Ammon's horn (tissue), 1 donor: ENCODE measurements around the gene TMEM45B.
"Not testable (repeated sequence)": the region's sequence is repeated elsewhere in the genome, so short reads cannot be mapped to it uniquely, and the experiment has no call there.

Source experiments
- DNase-seq: peaks from one replicate; pipeline ENCODE4 v3.0.0-alpha.2; 2016; ENCODE audit warnings: low spot score

The TMEM45B gene

GRCh38 chr11:129813231-129813791 lies 2.3 kb upstream of the TMEM45B start:
- DNase-seq: no peak

GRCh38 chr11:129814244-129815014 lies 1.2 kb upstream of the TMEM45B start:
- DNase-seq: no peak

- no peak for DNase-seq
These were observed 1.9 kb downstream of the TMEM45B start for GRCh38 chr11:129817534-129818051.

GRCh38 chr11:129818236-129818635 lies 2.6 kb downstream of the TMEM45B start:
- not testable (repeated sequence) for DNase-seq

GRCh38 chr11:129819237-129819636 lies 3.6 kb downstream of the TMEM45B start:
- no peak for DNase-seq

GRCh38 chr11:129820228-129820627 lies 4.6 kb downstream of the TMEM45B start:
- not testable (repeated sequence) for DNase-seq

- not testable (repeated sequence) for DNase-seq
These were observed 7.6 kb downstream of the TMEM45B start for GRCh38 chr11:129823281-129823680.

GRCh38 chr11:129823799-129824198 lies 8.2 kb downstream of the TMEM45B start:
- not testable (repeated sequence) for DNase-seq

- no peak for DNase-seq
These were observed 9.7 kb downstream of the TMEM45B start for GRCh38 chr11:129825380-129825779.

GRCh38 chr11:129828301-129828836 lies 12.7 kb downstream of the TMEM45B start:
- no peak for DNase-seq

GRCh38 chr11:129829497-129829896 lies 13.8 kb downstream of the TMEM45B start:
- DNase-seq: not testable (repeated sequence)

GRCh38 chr11:129831227-129831626 lies 15.6 kb downstream of the TMEM45B start:
- not testable (repeated sequence) for DNase-seq

- DNase-seq: not testable (repeated sequence)
These were observed 17.6 kb downstream of the TMEM45B start for GRCh38 chr11:129833260-129833659.

GRCh38 chr11:129836423-129836891 lies 20.8 kb downstream of the TMEM45B start:
- not testable (repeated sequence) for DNase-seq

GRCh38 chr11:129836979-129837378 lies 21.3 kb downstream of the TMEM45B start:
- no peak for DNase-seq

GRCh38 chr11:129840236-129840635 lies 24.6 kb downstream of the TMEM45B start:
- no peak for DNase-seq

- DNase-seq: no peak
These were observed 26.5 kb downstream of the TMEM45B start for GRCh38 chr11:129842138-129842537.

GRCh38 chr11:129846508-129847335 lies 31.1 kb downstream of the TMEM45B start:
- DNase-seq: no peak

- not testable (repeated sequence) for DNase-seq
These were observed 31.7 kb downstream of the TMEM45B start for GRCh38 chr11:129847361-129847760.

- DNase-seq: no peak
These were observed 33.9 kb downstream of the TMEM45B start for GRCh38 chr11:129849447-129850130.

GRCh38 chr11:129852125-129852740 lies 36.6 kb downstream of the TMEM45B start:
- DNase-seq: no peak
